NCI-H82 (cell line): Measurements from ENCODE around the gene PRSS27.
"Not testable (repeated sequence)": the region's sequence is repeated elsewhere in the genome, so short reads cannot be mapped to it uniquely, and the experiment has no call there.

Experiments used
- DNase-seq: peaks from one replicate; lab custom pipeline; 2025; lab: John Stamatoyannopoulos, UW

The PRSS27 gene

DNA sequence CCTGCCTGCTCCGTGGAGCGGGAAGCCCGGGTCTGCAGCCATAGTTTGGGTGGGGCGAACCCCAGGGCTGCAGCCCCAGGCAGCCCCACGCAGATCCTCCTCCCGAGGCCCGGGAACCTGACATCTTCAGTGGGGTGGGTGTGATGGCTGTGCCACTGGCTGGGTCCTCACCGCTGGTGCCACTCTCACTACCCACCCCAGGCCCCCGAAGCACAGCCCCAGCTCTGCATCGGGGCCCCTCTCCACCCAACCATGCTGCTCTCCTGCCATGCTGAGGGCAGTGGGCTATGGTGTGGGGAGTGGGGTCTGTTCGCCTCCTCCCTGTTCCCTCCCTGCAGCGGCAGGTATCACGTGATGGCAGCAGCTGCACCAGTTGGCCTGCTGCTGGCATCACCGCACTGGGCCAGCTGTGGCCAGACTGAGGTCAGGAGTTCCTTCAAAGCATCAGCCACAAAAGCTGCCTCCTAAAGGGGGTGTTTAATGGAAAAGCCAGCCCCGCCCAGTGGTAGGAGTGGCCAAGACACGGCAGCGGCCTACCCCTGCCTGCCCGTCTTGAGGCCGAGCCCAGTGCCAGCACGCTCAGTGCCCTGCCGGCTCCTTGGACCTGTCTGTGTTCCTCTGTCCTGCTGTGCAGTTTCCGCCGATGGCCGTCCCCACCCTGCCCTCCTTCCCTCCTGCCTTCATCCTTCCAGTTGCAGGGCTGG lies 26.9 kb downstream of the PRSS27 start:
- no peak for DNase-seq

DNA sequence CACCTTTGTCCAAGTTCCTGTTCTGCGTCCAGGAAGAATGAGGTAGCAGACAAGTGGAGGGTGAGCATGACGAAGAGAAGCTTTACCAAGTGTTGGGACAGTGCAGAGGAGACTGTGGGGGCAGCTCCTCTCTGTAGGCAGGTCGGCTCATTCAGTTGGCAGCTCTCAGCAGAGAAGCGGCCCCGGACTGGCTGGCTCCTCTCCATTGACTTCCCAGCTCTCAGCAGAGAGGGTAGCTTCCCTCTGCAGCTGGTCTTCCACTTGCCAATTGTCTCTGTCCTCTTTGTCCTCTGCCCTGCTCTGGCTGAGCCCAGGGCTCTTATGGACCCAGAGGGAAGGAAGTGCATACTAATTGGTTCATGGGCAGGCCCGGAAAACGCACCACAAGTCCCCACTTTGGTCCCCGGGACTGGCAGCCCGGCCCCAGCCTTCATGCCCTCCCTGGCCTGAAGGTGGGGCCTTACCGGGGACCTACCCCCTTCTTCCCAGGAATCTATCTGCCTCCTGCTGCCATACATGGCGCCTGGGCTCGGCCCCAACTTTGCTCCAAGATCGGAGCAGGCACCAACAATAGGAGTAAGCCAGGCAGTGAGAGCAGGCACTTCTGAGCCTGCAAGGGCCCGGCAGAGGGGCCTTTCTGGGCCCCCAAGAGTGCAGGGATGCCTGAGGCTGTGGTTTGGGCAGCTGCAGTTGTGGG lies 27.6 kb downstream of the PRSS27 start:
- no peak for DNase-seq

DNA sequence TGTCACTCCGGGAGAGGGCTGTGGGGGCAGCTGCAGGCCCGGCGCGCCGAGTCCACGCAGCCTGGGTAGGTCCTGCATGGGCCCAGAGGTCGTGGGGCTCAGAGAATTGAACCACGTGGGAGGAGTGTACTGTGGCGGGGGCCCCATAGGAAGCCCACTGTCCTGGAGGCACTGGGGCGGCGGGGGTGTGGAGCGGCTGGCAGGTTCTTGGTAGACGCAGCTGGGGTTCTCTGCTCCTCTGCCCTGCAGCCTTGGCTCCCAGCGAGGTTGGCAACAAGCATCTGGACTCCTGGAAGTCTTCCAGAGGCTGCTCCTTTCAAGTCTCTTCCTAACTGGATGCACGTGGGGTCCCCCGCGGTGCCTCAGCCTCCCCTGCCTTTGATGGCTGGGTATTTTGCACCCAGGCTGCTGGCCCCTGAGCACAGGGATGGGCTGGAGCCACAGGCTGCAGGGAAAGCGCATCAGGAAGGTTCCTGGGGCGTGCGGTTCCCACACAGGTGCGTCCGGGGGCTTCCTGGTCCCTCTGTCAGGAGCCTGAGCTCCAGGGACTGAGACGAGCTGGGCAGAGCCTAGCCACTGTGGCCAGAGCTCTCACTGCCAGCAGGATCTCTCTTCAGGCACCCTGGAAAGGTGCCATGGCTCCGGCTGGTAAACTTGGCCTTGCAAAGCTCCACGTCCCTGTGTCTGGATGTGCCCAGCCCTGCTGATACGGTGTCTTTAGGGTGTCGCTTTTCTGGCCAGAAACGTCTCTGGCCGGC lies 28.4 kb downstream of the PRSS27 start:
- DNase-seq, result no peak

DNA sequence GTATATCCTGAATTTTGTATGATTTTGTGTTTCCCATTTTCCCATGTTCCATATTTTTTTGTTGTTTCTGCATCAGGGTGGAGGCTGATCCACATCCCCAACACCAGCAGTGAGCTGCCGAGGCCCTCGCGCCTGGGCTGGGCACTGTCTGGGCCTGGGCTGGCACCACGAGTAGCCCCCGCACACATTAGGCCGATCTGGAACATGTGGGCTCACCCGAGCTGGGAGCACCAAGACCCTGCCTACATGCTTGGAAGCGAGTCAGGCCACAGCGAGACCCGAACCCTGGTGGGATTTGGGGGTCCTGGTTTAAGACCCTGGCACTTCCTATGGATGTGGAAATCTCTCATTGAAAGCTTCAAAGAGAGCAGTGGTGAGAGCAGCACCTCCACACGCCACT lies 29.2 kb downstream of the PRSS27 start:
- DNase-seq, result no peak

DNA sequence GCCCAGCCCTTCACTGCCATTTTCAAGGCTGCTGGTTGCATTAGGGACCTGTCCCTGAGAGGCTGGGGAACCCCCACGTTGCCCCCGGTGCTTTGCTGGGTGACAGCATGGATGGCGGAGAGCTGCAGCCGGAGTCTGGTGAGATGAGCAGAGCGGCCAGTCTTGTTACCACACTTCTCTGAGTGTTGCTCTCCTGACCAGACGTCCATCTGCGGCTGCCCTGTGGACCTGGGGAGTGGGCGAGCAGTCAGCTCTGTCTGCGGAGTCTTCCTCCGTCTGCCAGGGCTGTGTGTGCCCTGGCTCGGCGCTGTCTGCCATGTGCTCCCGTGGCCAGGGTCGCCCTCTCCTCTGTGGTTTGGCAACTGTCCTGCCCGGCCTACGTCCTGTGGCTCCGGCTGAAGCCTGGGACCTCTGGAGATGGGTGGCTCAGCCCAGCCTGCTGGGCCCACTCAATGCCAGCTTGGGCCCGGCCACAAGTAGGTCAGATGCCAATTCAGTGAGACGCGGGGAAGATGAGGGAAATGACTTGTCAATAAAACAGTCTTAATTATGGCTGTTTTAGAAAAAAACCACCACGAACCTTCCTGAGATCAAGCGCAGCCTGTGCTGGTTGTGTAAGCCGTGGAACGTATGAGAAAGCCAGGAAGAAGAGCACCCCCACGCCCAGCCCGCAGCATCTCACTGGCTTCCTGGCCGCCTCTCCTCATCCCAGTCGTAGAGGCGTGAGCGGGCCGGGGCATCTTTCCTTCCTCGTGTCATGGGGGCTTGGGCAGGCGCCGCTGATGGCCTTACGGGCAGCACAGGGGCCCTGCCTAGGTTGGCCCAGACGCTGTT lies 29.8 kb downstream of the PRSS27 start:
- no peak for DNase-seq

DNA sequence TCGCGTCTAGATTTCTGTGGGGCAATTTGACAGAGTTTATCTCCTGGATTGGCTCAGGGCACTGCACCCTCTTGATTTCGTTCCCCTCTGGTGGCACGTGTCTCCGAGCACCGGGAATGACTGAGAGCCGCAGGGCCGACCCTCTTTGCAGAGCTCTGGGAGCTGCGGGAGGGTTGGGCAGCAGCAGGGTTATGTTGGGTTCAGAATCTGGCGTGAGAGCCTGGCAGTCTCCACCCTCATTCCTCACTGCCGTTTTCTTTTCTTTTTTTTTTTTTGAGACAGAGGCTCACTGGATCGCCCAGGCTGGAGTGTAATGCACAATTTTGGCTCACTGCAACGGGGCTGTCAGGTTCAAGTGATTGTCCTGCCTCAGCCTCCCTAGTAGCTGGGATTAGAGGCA lies 30.6 kb downstream of the PRSS27 start:
- not testable (repeated sequence) for DNase-seq

DNA sequence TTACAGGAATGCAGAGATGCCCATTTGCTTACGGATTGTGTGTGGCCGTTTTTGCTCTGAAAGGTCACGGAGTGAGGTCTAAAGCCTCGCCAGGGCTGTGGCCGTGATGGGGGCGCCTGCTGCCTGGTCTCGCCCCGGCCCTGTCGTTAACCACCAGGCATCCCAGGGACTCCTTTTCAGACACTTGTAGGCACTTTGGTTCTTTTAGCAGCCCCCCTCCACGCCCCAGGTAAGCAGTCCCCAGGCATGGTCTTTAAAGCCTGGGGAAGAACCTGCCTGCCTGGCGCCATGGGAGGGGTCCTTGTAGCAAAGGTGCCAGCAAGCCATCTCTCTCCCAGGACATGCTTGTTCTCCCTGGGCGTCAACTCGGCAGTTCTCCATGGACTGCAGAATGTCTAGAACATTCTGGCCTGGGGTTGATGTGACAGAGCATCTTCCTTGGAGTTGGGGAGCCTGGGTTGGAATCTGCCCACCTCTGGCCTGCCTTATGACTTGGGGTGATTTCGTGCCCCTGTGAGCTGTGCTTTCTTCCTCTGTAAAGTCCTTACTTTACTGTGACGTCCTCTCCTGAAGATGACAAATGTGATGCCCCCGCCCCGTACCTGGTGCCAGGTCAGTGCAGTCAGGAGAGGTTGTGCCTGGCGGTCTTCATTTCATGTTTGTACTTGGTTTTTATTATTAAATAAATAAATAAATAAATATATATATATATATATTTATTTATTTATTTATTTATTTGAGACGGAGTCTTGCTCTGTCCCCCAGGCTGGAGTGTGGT lies 32.3 kb downstream of the PRSS27 start:
- no peak for DNase-seq

DNA sequence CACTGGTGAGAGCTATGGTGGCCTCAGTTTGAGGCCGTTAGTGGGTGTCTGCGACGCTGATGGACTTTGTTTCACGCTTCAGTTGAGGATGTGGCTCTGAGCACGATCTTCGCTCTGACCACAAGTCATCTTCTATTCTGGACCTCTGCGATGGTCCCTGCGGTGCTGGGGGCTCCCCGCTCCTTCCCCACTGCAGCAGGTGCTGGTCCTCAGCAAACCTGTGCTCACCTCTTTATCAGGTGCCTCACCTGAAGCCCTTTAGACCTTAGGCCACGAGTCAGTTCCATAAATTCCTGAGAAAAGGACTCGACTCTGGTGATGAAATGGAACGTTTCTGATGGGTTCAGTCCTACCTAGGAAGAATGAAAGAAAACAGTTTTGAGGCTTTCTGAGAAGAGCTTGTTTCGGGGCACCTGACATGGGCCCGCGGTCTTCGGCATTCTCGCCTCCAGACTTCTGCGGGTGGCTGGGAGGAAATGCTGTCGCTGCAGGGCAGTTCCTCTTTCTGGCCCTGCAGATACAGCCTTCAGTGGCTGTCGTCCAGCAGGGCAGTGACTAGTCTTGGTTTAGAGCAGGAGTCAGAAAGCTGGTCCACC lies 33.0 kb downstream of the PRSS27 start:
- DNase-seq, result no peak

DNA sequence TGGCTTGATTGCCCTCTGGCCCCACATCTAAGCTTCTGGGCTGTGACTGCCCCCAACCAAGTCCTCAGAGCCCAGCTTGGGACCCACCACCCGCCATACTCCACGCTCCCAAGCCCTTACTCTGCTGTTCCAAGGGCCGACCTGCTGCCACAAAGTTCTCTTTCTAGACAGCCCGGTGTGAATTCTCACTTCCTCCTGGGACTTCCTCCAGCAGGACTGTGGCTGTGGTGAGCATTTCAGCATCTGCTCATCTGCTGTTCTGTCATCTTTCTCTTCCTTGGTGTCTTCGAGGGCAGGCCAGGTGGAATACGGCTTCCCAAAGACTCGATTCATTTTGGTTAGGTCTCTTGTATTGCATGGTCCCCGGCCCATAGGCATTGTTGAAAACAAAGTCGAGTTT lies 33.9 kb downstream of the PRSS27 start:
- not testable (repeated sequence) for DNase-seq

DNA sequence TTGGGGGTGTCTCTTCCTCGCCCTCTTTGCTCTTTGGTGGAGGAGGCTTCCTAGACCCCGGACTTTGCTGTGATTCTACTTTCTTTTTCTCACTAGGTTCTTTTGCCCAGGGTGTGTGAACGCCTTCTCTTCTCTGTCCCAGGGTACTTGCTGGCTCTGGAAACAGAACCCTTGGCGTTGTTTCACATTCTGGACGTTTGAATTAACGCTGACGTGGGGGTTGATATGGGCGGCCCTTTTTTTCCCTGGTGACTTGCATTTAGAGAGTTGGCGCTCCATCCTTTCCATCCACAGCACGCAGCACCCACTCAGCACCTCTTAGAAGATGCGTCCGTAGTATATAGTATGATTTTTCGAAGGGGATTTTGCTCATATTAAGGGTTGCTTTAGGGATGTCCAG lies 37.0 kb downstream of the PRSS27 start:
- DNase-seq, result not testable (repeated sequence)

DNA sequence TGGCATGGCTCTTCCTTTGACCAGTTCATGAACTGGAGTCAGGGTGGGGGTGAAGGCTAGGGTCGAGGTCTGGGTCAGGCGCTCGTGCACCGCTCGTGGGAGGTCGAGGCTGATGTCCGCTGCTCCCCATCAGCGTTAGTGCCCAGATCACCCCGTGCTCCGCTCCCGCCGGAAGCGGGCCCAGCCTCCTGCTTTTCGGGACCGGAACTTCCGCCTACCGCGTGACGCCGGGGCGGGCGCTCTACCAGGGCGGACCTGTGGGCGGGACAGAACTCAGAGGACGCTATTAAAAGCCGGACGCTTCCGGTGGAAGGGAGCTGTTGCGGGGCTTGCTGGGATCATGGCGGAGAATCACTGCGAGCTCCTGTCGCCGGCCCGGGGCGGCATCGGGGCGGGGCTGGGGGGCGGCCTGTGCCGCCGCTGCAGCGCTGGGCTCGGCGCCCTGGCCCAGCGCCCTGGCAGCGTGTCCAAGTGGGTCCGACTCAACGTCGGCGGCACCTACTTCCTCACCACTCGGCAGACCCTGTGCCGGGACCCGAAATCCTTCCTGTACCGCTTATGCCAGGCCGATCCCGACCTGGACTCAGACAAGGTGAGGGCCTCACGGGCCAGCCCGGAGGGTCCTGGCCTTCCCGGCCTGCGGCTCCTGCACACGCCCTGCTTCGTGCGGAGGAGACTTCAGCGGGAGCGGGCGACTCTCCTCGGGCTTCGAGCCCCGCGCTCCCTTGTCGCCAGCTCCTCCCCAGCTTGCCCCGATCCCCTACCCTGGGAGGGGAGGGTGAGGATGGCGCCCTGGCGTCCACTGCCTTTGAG lies 37.6 kb downstream of the PRSS27 start, which contains the start of gene KCTD5:
Gene KCTD5, plus strand, starts transcription at position 315 of the 813 bp plus-strand sequence. Its CDS starts 26 bp downstream, at position 341.
- DNase-seq, result peak; percentile 97

DNA sequence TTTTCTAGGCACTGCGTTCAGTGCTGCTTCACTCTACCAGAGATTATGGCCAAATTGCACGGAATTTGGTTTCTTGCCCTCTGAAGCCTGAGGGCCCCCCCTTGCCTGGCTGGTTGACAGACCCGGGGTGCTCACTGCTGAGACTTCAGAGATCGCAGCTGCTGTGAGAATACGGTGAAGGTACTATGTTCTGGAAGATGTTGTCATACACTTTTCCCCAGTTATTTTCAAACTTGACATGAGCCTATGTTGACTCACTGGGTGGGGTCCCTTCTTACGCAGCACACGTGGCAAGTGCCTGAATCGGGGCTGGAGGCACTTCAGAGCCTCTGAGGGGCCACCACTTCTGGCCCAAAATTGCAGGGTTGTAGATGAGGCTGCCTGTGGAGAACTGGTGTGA lies 39.7 kb downstream of the PRSS27 start:
- DNase-seq, result not testable (repeated sequence)

DNA sequence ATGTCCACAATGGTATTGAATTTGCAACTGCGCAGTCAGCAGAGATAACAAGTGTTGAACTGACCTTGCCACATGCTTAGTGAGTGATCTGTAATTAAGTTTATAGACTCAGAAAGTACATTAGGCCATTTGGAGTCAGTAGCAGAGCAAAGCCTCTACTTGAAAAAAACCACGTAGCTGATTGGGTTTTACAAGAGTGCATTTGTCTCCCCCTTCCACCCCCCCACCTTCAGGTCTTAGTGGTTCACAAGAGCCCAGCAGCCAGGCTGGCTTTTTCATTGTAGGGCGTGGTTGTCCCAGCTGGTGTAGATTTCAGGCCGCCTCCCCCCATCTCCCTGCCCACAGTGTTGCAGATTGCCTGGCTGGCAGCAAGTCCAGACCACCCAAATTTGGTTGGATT lies 40.1 kb downstream of the PRSS27 start:
- DNase-seq, result peak; percentile 49

DNA sequence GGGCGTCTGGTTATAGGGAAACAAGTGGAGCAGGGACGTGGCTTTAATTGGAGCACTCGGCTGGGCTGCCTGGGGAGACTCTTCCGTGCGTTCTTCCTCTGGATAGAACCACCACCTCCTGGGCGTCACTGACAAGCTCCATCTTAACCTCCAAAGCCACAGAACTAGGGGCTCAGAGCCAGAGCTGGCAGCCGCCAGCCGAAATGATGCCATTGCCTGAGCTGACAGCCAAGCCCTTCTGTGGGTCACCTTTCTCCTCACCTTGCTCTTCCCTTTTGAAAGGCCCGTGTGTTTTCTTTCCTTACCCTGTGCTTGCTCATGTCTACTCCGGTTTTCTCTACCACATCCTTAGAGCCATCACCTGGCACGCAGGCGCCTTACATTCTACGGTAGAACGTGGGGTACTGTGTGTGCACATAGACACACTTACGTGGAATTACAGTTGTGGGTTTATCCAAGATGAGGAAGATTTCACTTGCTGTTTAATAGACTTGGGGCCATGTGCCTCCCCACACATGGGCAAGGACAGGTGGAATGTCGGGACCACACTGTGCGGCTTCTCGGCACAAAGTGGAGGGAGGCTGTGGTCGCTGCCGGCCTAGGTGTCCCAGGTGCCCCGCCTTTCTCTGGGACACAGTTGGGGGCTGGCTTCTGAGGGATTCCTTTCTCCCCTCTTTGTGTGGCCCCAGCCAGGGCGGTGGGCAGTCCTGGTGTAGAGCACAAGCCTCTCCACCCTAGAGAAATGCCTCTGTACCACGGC lies 41.6 kb downstream of the PRSS27 start:
- not testable (repeated sequence) for DNase-seq

DNA sequence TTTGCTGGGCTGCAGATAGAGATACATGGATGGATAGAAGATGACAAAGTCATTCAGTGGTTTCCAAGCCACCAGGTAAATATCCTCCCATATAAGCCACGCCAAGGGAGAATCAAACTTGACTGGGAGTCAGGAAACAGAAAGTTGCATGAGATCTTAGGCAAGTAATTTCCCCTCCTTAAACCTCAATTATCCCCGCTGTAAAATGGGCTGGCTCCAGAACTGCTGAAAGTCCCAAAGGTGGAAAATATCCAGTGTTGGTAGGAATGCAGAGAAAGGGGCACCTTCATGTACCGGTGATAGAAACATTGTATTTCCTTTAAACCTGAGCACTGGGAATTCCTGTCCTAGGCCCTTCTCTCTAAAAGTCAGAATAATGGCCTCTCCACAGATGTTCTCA lies 43.1 kb downstream of the PRSS27 start:
- DNase-seq, result not testable (repeated sequence)

DNA sequence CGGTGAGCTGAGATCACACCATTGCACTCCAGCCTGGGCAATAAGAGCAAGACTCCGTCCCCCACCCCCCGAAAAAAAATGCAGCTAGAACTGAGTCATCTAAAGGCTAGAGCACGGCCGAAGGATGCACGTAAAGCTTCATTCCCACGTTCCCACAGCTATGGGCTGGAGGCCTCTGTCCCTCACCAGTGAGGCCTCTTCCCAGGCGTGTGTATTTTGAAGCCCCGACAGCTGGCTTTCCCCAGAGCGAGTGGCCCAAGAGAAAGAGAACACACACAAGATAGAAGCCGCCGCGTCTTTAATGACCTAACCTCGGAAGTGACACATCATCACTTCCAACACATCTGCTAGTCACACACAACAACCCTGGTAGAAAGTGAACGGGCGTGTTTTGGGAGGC lies 44.3 kb downstream of the PRSS27 start:
- no peak for DNase-seq

DNA sequence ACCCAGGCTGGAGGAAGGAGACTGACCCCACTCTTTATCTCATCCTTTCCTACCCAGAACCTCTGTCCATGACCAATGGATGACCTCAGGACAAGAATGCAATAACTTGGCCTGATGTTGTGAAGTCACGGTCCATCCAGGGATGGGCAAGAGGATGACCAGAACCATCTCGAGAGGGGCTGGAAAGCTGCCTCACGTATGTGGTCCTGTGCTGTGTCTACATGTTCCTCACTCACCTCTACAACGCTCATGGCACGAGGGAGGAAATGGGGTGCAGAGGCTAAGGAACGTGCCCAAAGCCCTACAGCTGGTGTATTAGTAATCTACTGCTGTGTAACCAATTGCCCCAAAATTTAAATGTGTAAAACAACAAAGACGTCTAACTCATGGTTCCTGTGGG lies 45.0 kb downstream of the PRSS27 start:
- no peak for DNase-seq

DNA sequence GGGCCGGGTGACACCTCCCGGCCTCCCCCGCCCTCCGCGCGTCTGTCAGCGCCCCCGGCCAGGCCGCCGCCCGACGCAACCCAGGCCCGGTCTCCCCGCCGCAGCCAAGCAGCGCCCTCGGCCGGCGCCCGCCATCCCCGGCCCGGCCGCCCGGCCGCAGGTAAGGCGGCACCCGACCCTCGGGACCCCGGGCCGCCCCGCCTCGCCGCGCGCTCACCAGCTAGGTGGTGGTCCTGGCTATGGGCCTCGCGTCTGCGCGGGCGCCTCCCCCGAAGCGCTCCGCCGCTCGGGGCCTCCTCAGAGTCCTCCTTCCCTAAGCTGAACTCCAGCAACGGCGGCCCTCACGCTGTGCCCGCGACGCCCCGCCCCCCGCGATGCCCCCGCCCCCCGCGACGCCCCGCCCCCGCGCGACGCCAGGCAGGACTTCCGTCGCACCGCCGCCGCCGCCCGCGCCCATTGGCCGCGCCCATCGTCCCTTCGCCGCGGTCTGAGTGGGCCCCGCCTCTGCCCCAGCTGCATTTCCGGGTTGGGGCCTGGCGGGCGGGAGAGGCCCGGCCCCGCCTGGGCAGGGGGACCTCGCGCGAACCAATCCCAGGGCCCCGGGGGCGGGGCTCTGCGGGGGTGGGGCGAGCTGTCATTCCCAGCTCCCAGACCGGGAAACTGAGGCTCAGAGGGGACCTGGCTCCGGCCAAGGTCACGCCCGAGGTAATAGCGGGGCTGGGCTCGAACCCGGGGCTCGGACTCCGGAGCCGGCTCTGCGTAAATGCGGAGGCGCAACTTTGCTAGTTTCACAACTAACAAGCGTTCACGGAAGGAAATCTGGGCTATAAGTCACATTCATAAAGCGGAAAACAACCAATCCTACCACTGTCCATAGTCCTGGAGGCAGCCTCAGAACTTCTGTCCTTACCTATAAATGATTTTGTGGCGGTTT lies 46.7 kb downstream of the PRSS27 start:
- peak; percentile 96 for DNase-seq
